ENCODE results near the gene ADCY5.

Gene ADCY5

GRCh38 chr3:123351501-123351900 is 97.4 kb downstream of the ADCY5 start:
- Histone ChIP-seq H3K27me3 (ENCODE audit: insufficient read depth, low read length, poor library complexity) (peaks cover 20% of the 10 kb centered on the region), H2AFZ (ENCODE audit: low read depth, low read length) (no peak overlapping the region), H3K9ac (ENCODE audit: low read depth, low read length) (no peak overlapping the region), H3K9me3 (ENCODE audit: insufficient read depth, low read length, severe bottlenecking) (no peaks in the 10 kb centered on the region), H3K27ac (ENCODE audit: low read length) (no peak overlapping the region), H3K79me2 (ENCODE audit: insufficient read depth, low read length) (no peaks in the 10 kb centered on the region), H3K36me3 (ENCODE audit: insufficient read depth, low read length) (no peaks in the 10 kb centered on the region), H3K4me2 (ENCODE audit: insufficient read depth, low read length) (no peak overlapping the region), H4K20me1 (ENCODE audit: insufficient read depth, low read length) (peaks cover 6% of the 10 kb centered on the region; the same call in 1 of the 2 replicates), H3K4me1 (ENCODE audit: insufficient read depth, low read length) (no peaks in the 10 kb centered on the region), H3K4me3 (ENCODE audit: low read depth in 1 of 2, low read length in 2 of 2) (no peak overlapping the region)
- DNase-seq (no peak), ATAC-seq (ENCODE audit: insufficient read depth, low read depth) (no peak)
- TF ChIP-seq EZH2 (IDR thresholded peaks at IDR 0.05; ENCODE audit: borderline replicate concordance, low read depth, low read length, severe bottlenecking) = no peak

GRCh38 chr3:123350971-123351370 is 97.9 kb downstream of the ADCY5 start:
- Histone ChIP-seq H3K4me3 (ENCODE audit: low read depth in 1 of 2, low read length in 2 of 2) (no peak overlapping the region), H3K9me3 (ENCODE audit: insufficient read depth, low read length, severe bottlenecking) (no peaks in the 10 kb centered on the region), H3K4me2 (ENCODE audit: insufficient read depth, low read length) (no peak overlapping the region), H3K36me3 (ENCODE audit: insufficient read depth, low read length) (no peaks in the 10 kb centered on the region), H3K79me2 (ENCODE audit: insufficient read depth, low read length) (no peaks in the 10 kb centered on the region), H3K4me1 (ENCODE audit: insufficient read depth, low read length) (no peaks in the 10 kb centered on the region), H2AFZ (ENCODE audit: low read depth, low read length) (no peak overlapping the region), H3K27ac (ENCODE audit: low read length) (no peak overlapping the region), H3K9ac (ENCODE audit: low read depth, low read length) (no peak overlapping the region), H3K27me3 (ENCODE audit: insufficient read depth, low read length, poor library complexity) (peaks cover 19% of the 10 kb centered on the region), H4K20me1 (ENCODE audit: insufficient read depth, low read length) (peaks cover 6% of the 10 kb centered on the region; the same call in 1 of the 2 replicates)
- ATAC-seq (ENCODE audit: insufficient read depth, low read depth) (no peak), DNase-seq (no peak)
- TF ChIP-seq EZH2 (IDR thresholded peaks at IDR 0.05; ENCODE audit: borderline replicate concordance, low read depth, low read length, severe bottlenecking) (no peak), CTCF (IDR thresholded peaks at IDR 0.05; ENCODE audit: borderline replicate concordance, extremely low read depth, low read length, poor library complexity, severe bottlenecking) (no peak)

GRCh38 chr3:123349566-123350435 is 99.1 kb downstream of the ADCY5 start:
- H2AFZ ChIP-seq (ENCODE audit: low read depth, low read length) = no peak overlapping the region
- no peaks in the 10 kb centered on the region for H3K79me2 ChIP-seq (ENCODE audit: insufficient read depth, low read length)
- DNase-seq (no peak), ATAC-seq (ENCODE audit: insufficient read depth, low read depth) (no peak)
- H3K9me3 ChIP-seq (ENCODE audit: insufficient read depth, low read length, severe bottlenecking) = no peaks in the 10 kb centered on the region
- no peak overlapping the region for H3K4me2 ChIP-seq (ENCODE audit: insufficient read depth, low read length)
- no peaks in the 10 kb centered on the region for H3K36me3 ChIP-seq (ENCODE audit: insufficient read depth, low read length)
- H3K9ac ChIP-seq (ENCODE audit: low read depth, low read length) = no peak overlapping the region
- no peak for TF ChIP-seq EZH2 (IDR thresholded peaks at IDR 0.05; ENCODE audit: borderline replicate concordance, low read depth, low read length, severe bottlenecking)
- no peak for TF ChIP-seq CTCF (IDR thresholded peaks at IDR 0.05; ENCODE audit: borderline replicate concordance, extremely low read depth, low read length, poor library complexity, severe bottlenecking)
- no peaks in the 10 kb centered on the region for H3K4me1 ChIP-seq (ENCODE audit: insufficient read depth, low read length)
- H3K27ac ChIP-seq (ENCODE audit: low read length) = no peak overlapping the region
- peaks cover 16% of the 10 kb centered on the region for H3K27me3 ChIP-seq (ENCODE audit: insufficient read depth, low read length, poor library complexity)
- peaks cover 6% of the 10 kb centered on the region; the same call in 1 of the 2 replicates for H4K20me1 ChIP-seq (ENCODE audit: insufficient read depth, low read length)
- no peak overlapping the region for H3K4me3 ChIP-seq (ENCODE audit: low read depth in 1 of 2, low read length in 2 of 2)

- Histone ChIP-seq H3K36me3 (ENCODE audit: insufficient read depth, low read length) (no peaks in the 10 kb centered on the region), H3K4me2 (ENCODE audit: insufficient read depth, low read length) (no peak overlapping the region), H3K79me2 (ENCODE audit: insufficient read depth, low read length) (no peaks in the 10 kb centered on the region), H2AFZ (ENCODE audit: low read depth, low read length) (no peak overlapping the region), H4K20me1 (ENCODE audit: insufficient read depth, low read length) (peaks cover 6% of the 10 kb centered on the region; the same call in 1 of the 2 replicates), H3K9ac (ENCODE audit: low read depth, low read length) (no peak overlapping the region), H3K9me3 (ENCODE audit: insufficient read depth, low read length, severe bottlenecking) (no peaks in the 10 kb centered on the region), H3K27me3 (ENCODE audit: insufficient read depth, low read length, poor library complexity) (peaks cover 14% of the 10 kb centered on the region), H3K4me1 (ENCODE audit: insufficient read depth, low read length) (no peaks in the 10 kb centered on the region), H3K27ac (ENCODE audit: low read length) (no peak overlapping the region), H3K4me3 (ENCODE audit: low read depth in 1 of 2, low read length in 2 of 2) (no peak overlapping the region)
- DNase-seq (no peak), ATAC-seq (ENCODE audit: insufficient read depth, low read depth) (no peak)
- no peak for TF ChIP-seq CTCF (IDR thresholded peaks at IDR 0.05; ENCODE audit: borderline replicate concordance, extremely low read depth, low read length, poor library complexity, severe bottlenecking)
- no peak for TF ChIP-seq EZH2 (IDR thresholded peaks at IDR 0.05; ENCODE audit: borderline replicate concordance, low read depth, low read length, severe bottlenecking)
Measured at GRCh38 chr3:123349201-123349535, 99.7 kb downstream of the ADCY5 start.
